HG03064 (cell line): ENCODE data around the gene TLL1.

Experiments
- ATAC-seq: cut with Tn5 transposase; IDR thresholded peaks from one replicate; pipeline ENCODE4 v1.9.1; 2021; ENCODE audit warnings: low read depth; ENCODE audit not compliant: unreplicated experiment

TLL1 gene

GRCh38 chr4:166042510-166043055 lies 169.5 kb downstream of the TLL1 start:
- ATAC-seq: no peak

- ATAC-seq: no peak
These were observed 170.8 kb downstream of the TLL1 start for GRCh38 chr4:166043801-166044200.

GRCh38 chr4:166044871-166045270 lies 171.8 kb downstream of the TLL1 start:
- ATAC-seq: no peak

DNA sequence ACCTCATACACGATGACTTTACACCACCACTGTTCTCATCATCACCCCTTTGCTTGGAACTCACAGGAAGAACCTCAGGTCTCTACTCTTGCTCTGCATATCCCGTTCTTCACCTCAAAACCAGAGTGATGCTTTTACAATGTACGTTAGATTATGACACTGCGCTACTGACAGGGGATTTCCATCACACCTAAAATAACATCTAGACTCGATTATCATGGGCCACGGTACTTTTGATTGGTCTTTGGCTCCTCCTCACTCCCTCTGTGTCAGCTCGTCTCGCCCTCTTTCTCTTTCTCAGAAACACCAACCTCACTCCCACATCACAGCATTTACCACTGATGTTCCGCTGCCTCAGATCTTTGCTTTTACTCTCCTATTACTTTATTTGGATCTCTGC lies 172.4 kb downstream of the TLL1 start:
- no peak for ATAC-seq

DNA sequence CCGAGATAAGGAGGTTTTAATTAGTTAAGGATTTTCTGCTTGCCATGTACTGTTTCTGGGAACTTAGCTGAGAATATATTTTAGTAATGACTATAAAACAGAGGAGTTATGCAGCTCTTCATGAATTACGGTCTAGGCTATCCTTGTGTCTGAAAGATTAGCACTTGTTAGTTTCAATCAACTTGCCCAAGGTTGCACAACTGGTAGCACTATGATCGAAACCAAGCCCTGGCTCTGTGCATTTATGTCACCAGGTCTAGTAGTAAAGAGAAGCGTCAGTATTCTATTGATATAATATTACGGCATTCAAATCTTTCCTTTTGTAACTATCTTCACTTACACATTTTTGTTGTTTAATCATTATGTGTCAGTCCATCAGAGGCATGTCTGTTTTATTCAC lies 176.0 kb downstream of the TLL1 start:
- no peak for ATAC-seq

DNA sequence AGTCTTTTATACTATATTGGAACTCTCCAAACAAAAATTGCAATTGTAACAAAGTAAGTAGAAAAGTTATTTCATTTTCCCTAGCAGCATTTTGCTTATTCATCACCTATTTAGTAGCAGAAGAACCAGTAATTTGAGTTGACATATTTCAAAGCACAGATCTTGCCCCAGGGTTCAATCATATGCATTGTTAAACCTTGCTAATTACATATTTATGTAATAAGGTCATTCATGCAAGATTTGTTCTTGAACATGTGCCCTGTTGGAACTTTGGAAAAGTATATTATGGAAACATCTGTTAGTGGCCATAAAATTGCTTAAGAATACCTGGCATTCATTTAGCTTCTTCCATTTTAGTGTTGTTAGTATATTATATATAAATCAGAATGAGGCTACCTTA lies 191.7 kb downstream of the TLL1 start:
- no peak for ATAC-seq

DNA sequence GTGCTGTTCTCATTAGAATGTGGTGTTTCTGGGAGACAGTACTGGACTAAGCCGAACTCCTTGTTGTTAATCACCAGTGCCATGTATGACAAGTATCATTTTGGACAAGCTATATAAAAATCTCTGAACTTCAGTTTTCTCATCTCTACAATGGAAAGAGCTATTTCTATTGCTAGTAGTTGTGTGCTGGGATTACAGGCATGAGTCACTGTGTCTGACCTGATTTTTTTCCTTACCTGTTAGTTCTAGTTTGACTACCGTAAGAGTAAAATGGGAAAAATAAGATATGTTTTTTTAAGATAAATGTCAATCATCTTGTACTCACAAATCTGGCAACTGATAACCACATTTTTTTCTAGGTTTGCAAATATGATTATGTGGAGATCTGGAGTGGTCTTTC lies 192.3 kb downstream of the TLL1 start:
- ATAC-seq: no peak

- ATAC-seq: no peak
These were observed 193.9 kb downstream of the TLL1 start for GRCh38 chr4:166066936-166067335.

DNA sequence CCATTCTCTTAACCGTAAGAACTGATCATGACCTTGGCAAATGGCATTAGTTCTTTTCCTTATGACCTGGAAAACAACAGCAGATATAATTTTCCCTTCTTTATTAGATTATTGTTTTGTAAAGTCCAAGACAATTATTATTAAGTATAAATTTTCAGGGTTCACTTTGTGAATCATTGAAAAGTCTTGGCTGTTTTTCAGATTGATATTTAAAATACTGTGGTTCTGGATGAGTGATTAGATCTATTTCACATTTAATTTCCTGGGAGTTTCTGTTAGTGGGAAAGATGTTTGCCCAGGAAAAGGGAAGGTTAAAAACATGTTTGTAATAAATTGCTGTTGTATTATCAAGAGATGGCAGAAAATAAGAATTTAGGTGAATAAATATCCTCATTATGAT lies 194.9 kb downstream of the TLL1 start:
- no peak for ATAC-seq

DNA sequence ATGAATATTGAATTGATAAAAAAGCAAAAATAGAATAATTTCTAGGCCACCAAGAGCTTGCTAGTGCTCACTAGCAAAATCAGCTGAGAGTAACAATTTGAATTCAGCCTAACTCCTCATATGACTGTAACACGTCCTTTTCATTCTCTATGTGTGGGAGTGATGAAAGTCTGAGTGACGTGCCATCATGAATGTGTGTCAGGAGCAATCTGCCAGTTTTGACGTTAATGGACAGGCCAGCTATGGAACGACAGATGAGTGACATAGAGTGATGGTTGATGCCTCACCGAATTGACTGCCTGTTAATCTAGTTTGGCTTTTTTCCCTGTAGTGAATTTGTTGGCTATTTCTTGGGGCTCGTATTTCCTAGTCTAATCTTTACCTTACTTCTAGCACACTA lies 200.7 kb downstream of the TLL1 start:
- ATAC-seq: no peak

DNA sequence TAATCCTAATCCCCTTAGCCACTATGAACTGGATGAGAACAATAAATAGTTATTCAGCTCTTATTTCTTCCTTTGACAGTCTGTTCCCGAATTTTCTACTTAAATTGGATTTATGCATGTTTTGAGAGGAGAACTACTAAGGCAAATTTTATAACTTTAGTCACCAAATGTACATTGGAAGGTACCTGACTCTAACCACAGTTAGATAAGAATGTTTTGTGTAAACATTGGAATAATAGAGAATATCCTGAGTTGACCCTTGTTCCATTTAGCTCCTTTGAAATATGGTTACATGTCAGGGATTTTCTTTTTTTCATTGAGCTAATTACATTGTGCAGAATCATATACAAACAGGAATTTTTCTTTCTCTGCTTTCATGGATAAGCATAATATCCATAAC lies 202.6 kb downstream of the TLL1 start:
- ATAC-seq: no peak

DNA sequence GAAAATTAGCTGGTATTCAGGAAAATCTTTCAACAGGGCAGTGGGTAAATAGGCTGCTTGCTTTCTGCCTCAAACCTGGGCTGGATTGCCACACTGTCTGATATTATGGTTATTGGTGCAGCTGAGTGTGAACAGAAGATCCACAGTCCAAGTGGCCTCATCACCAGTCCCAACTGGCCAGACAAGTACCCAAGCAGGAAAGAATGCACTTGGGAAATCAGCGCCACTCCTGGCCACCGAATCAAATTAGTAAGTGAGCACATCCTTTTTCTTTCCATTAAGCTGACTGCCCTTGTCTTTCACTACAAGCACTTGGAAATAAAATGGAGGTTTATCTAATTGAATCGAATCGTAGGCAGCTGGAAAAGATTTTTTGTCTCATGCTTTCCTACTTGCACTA lies 204.7 kb downstream of the TLL1 start:
- ATAC-seq: no peak

DNA sequence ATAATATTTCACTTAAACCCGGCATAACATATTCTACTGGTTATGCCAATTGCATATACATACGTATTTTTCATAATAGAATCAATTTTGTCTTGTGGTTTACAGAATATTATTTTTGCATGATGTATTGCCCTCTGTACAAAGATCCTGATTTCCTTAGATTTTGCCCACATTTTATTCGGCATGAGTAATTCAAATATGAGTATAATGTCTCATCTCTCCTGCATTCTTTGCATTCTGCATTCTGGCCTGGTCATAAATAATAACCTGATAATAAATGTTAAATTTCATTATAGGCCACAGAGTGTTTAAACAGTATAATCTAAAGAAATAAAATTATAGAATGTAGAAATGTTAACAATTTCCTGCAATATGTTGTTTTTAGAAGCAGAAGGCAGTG lies 205.3 kb downstream of the TLL1 start:
- no peak for ATAC-seq

GRCh38 chr4:166078955-166079354 lies 205.9 kb downstream of the TLL1 start:
- ATAC-seq: no peak

DNA sequence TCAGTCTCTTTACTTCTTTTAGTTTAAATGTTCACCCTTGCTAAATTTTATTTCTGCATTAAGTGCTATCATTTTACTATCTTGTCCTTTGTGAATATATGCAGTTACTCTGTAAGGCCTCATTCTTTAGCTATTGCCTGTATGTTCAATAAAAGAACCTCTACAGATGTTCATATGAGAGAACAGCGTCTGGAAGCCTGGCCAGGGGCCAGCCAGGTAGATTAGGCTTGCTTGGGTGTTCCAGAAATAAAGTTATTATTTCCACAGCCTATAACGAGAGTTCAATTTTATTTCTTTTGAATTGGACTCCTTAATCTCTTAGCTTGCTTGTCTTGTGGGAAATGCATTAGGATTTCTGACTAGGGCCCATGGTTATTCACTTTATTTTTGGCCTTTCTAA lies 214.5 kb downstream of the TLL1 start:
- ATAC-seq: no peak

GRCh38 chr4:166088576-166088975 lies 215.5 kb downstream of the TLL1 start:
- ATAC-seq: no peak

DNA sequence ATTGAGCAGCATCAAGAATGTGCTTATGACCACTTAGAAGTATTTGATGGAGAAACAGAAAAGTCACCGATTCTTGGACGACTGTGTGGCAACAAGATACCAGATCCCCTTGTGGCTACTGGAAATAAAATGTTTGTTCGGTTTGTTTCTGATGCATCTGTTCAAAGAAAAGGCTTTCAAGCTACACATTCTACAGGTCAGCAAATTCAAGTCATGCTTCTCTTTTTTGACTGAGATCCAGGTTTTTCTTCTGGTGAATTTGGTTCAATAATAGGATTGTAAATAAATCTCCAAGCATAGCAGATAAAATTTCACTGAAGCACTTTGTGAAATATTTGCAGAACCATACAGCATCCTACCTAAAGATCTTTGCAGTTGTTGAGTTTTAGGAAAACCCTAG lies 218.1 kb downstream of the TLL1 start:
- no peak for ATAC-seq

GRCh38 chr4:166091912-166092510 lies 219.0 kb downstream of the TLL1 start:
- ATAC-seq: peak; percentile 76

DNA sequence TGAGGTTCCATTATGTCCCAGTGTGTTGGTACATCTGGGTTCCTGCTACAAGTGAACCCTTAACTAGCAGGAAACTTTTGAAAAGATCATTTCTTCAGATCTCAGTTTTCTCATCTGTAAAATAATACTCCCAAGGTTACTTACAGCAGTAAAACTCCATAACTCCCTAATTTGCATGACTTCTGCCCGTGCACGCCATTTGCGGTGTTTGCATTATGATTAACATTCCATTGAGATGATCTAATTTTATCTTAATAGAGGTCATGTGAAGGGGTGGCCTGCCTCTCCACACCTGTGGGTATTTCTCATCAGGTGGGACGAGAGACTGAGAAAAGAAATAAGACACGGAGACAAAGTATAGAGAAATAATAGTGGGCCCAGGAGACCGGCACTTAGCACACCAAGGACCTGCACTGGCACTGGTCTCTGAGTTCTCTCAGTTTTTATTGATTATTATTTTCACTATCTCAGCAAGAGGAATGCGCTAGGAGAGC lies 219.8 kb downstream of the TLL1 start:
- no peak for ATAC-seq

DNA sequence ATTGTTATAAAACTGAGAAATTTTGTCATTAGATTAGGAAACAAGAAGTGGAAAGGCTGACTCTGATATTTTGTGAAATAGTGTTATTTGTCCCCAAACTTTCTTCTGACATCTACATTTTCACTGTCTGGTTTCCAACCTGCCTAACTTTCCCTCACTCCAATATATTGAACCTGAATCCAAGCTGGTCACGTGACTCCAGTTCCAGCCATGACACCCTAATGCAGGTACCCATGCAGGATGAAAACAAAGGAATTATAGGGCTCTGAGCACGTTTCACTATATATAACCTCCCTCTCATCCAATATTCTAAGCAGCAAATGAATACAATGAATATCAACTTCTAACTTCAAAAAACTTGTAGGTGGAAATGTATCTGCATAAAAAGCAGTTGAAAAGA lies 231.6 kb downstream of the TLL1 start:
- ATAC-seq: no peak

DNA sequence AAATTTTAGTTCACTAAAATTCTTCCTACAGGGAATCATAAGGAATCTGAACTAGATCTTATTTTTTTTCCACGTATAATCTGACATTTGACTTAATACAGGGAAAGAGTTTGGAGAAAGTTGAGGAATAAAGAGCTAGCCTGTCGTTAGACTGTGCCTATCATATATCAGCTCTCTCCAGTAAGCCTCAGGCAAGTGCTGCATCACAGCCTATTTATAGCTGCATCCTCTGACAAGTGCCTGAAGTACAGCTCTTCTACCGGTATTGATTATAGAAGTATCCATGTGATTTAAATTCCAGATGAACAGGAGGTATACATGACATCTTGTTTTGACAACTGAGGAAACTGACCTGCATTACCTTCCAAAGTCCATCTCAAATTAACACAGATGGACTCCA lies 248.9 kb downstream of the TLL1 start:
- ATAC-seq: no peak

DNA sequence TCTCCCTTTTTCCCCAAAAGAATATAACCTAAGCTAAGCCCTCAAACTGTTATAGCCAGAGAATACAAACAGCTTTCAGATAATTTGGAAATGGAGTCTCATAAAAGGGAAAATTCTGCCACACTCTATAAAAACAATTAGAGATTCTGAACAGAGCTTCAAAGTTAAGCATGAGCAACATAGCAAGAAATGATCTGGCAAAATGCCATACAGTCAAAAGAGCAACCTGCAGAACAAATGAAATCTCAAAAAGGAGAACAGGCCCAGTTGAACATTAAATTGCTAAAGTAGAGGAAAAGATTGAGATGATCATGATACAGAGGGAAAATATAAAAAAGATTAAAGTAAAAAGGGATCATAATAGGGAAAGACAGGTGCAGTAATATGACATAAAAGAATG lies 250.5 kb downstream of the TLL1 start:
- no peak for ATAC-seq

DNA sequence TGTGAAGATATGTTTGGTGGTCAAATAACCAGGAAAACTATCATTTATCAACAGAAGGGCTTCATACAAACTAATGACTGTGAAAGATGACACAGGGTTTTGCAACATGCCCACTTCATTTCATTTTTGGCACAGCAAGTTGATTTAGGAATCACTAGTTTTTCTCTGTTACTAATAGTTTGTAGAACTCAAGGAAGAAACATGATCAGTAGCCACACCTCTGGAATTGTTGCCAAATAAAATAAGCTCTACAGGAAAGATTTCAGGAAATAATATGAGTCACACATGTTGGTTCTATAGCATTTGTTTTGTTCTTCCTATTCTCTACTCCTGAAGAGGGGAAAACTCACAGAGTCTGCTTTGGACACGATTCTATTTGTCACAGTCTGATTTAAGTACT lies 255.4 kb downstream of the TLL1 start:
- no peak for ATAC-seq
